Panc1 (cell line): Measurements from ENCODE around the gene CISD2. TPM values are rescaled to one million over a fixed set of nuclear protein-coding genes. Genes with fewer than 3 reads are reported as not detected.
"Not testable (repeated sequence)": the region's sequence is repeated elsewhere in the genome, so short reads cannot be mapped to it uniquely, and the experiment has no call there.

Experiments
- ATAC-seq: fragments of 200-7000 bp; cut with Tn5 transposase; 2 replicates; pipeline ENCODE4 v1.9.1; 2020; ENCODE audit warnings: mild to moderate bottlenecking, moderate library complexity
- BruUV-seq: library from RNA; stranded (reverse); fragments of 400-500 nt; replicated peaks from 2 replicates; lab custom pipeline; 2021; lab: Mats Ljungman, UMichigan
- CTCF ChIA-PET: fragments of 300-600 bp; sonication (Branson Sonifier 250); formaldehyde crosslinking; loops from one replicate; lab custom pipeline; 2022; ENCODE audit warnings: antibody characterized with exemption; lab: Charles Lee
- POLR2A ChIA-PET: fragments of 300-600 bp; sonication (Branson Sonifier 250); formaldehyde crosslinking; loops from one replicate; lab custom pipeline; 2022; ENCODE audit warnings: antibody characterized with exemption; lab: Charles Lee
- DNase-seq: peaks from one replicate; pipeline ENCODE4 v3.0.0-alpha.2; 2010; ENCODE audit warnings: low read depth, low spot score
- H3K27ac ChIP-seq: 2 replicates; pipeline ENCODE4 v1.5.1; 2011; ENCODE audit warnings: mild to moderate bottlenecking, low read length, inconsistent platforms
- H3K27me3 ChIP-seq: fragments of 200-500 bp; sonication (Bioruptor generic); 2 replicates; pipeline ENCODE4 v1.6.0; 2014; ENCODE audit warnings: low read length, inconsistent platforms; ENCODE audit not compliant: control insufficient read depth, insufficient read depth
- H3K36me3 ChIP-seq: fragments of 200-500 bp; sonication (Bioruptor generic); 2 replicates; pipeline ENCODE4 v1.5.1; 2014; ENCODE audit warnings: inconsistent platforms, mild to moderate bottlenecking, low read length, moderate library complexity; ENCODE audit not compliant: control insufficient read depth, insufficient read depth
- H3K4me1 ChIP-seq: 2 replicates; pipeline ENCODE4 v1.5.1; 2011; ENCODE audit warnings: inconsistent platforms, mild to moderate bottlenecking, low read length, moderate library complexity; ENCODE audit not compliant: control insufficient read depth, insufficient read depth
- H3K4me3 ChIP-seq, 2 experiments: 2 replicates each; pipeline ENCODE4 v1.5.1; 2011 to 2012; ENCODE audit warnings: low read depth in 2 of 2, low read length in 2 of 2, mild to moderate bottlenecking in 2 of 2, inconsistent platforms in 1 of 2, moderate library complexity in 1 of 2
- H3K9me3 ChIP-seq: fragments of 200-500 bp; sonication (Bioruptor generic); 2 replicates; pipeline ENCODE4 v1.5.1; 2014; ENCODE audit warnings: low read depth, mild to moderate bottlenecking, inconsistent platforms, low read length, moderate library complexity; ENCODE audit not compliant: control insufficient read depth, insufficient read depth
- POLR2AphosphoS5 ChIP-seq: IDR thresholded peaks from 2 replicates; pipeline ENCODE4 v1.6.1; 2012; ENCODE audit warnings: mild to moderate bottlenecking, low read depth, low read length, moderate library complexity
- REST ChIP-seq, 2 experiments: IDR thresholded peaks; 2 replicates each; pipeline ENCODE4 v1.6.1; 2011 to 2012; ENCODE audit warnings: low read depth in 2 of 2, control low read depth in 1 of 2, low read length in 1 of 2, mild to moderate bottlenecking in 1 of 2, moderate library complexity in 1 of 2; ENCODE audit not compliant: insufficient read depth in 1 of 2
- SIN3A ChIP-seq: IDR thresholded peaks from 2 replicates; pipeline ENCODE4 v1.6.1; 2012; ENCODE audit warnings: low read depth, mild to moderate bottlenecking, low read length, moderate library complexity, borderline replicate concordance; ENCODE audit not compliant: insufficient read depth
- TCF7L2 ChIP-seq: IDR thresholded peaks from 2 replicates; pipeline ENCODE4 v1.6.1; 2011; ENCODE audit warnings: mild to moderate bottlenecking, low read depth, low read length, inconsistent platforms
- in situ Hi-C: cut with HindIII; loops from 2 replicates; pipeline ENCODE4 v1.10.0; 2016; ENCODE audit warnings: low sequenced_read_pairs, low pct_unique_long_range_greater_than_20kb
- intact Hi-C: fragments of 100-400 bp; cut with micrococcal nuclease; formaldehyde crosslinking; loops from one replicate; pipeline ENCODE4 v1.10.0; 2022; ENCODE audit not compliant: unreplicated experiment
- total RNA-seq: library from RNA; stranded (reverse); gene quantifications from one replicate; pipeline ENCODE4 v1.2.1, GENCODE V29; 2021; ENCODE audit not compliant: unreplicated experiment
- TF ChIP-seq, protein P1 (sequence below): fragments of 450-650 bp; IDR thresholded peaks from 2 replicates; pipeline ENCODE4 v1.5.1; 2017; ENCODE audit warnings: mild to moderate bottlenecking

The CISD2 gene
- total RNA-seq, 1 experiment from 2014 or later = 39.0 TPM

DNA sequence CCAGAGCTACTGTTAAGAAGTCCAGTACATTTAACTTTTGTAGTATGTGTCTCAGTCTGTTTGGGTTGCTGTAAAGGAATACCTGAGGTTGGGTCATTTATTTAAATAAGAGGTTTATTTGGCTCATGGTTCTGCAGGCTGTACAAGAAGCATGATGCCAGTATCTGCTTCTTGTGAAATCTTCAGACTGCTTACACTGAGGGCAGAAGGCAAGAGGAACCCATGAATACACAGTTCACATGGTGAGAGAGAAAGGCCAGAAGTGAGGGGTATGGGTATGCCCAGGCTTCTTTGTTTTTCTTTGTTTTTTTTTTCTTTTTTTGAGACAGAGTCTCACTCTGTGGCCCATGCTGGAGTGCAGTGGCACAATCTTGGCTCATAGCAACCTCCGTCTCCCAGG, 6.0 kb upstream of the CISD2 start:
- H3K9me3 ChIP-seq = peaks cover 6% of the 10 kb centered on the region; the same call in 1 of the 2 replicates

GRCh38 chr4:102865327-102865726, 3.5 kb upstream of the CISD2 start:
- H3K9me3 ChIP-seq, POLR2A ChIA-PET, H3K4me1 ChIP-seq, H3K27me3 ChIP-seq, ATAC-seq, BruUV-seq, H3K27ac ChIP-seq, DNase-seq, H3K4me3 ChIP-seq, in situ Hi-C loops, CTCF ChIA-PET, H3K36me3 ChIP-seq: not testable (repeated sequence)
- intact Hi-C loops = loop anchor here (5.0 kb wide), 1 partner anchor 33 kb away; no protein-coding TSS in a partner anchor

More for the DNA sequence above, 6.0 kb upstream of the CISD2 start:
- Histone ChIP-seq H3K27ac (no peak overlapping the region), H3K4me1 (peaks cover 4% of the 10 kb centered on the region; the same call in 1 of the 2 replicates), H3K4me3 (no peak overlapping the region), H3K36me3 (no peaks in the 10 kb centered on the region; the same call in 1 of the 2 replicates), H3K27me3 (no peaks in the 10 kb centered on the region)
- intact Hi-C loops (no loop called here), in situ Hi-C loops (no loop called here)
- CTCF ChIA-PET = no interaction called here
- TF ChIP-seq SIN3A (no peak), REST (IDR thresholded peaks at IDR 0.05; ENCODE audit: insufficient read depth in 1 of 2, low read depth in 2 of 2, low read length in 1 of 2) (no peak), POLR2AphosphoS5 (no peak), TCF7L2 (no peak)
- TF ChIP-seq, protein P1, sequence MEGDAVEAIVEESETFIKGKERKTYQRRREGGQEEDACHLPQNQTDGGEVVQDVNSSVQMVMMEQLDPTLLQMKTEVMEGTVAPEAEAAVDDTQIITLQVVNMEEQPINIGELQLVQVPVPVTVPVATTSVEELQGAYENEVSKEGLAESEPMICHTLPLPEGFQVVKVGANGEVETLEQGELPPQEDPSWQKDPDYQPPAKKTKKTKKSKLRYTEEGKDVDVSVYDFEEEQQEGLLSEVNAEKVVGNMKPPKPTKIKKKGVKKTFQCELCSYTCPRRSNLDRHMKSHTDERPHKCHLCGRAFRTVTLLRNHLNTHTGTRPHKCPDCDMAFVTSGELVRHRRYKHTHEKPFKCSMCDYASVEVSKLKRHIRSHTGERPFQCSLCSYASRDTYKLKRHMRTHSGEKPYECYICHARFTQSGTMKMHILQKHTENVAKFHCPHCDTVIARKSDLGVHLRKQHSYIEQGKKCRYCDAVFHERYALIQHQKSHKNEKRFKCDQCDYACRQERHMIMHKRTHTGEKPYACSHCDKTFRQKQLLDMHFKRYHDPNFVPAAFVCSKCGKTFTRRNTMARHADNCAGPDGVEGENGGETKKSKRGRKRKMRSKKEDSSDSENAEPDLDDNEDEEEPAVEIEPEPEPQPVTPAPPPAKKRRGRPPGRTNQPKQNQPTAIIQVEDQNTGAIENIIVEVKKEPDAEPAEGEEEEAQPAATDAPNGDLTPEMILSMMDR = no peak
- POLR2A ChIA-PET = no interaction called here
- no TSS peak for BruUV-seq
- ATAC-seq = no peak
- DNase-seq = no peak

GRCh38 chr4:102867278-102868152, 1.3 kb upstream of the CISD2 start:
- Histone ChIP-seq H3K4me3 (peak overlapping the region; percentile 80 to 82), H3K27ac (peak overlapping the region; percentile 95)
- in situ Hi-C loops = no loop called here

More at GRCh38 chr4:102867278-102868152, 1.3 kb upstream of the CISD2 start:
- ATAC-seq (no peak), DNase-seq (no peak)
- POLR2A ChIA-PET = interaction anchor here (0.6 to 2.4 kb wide), 3 partner anchors 27 to 978 kb away, joined by 6 to 23 read pairs (median 7); partner anchors contain the start of gene UBE2D3
- Histone ChIP-seq H3K36me3 (peaks cover 4% of the 10 kb centered on the region; the same call in 1 of the 2 replicates), H3K9me3 (no peaks in the 10 kb centered on the region), H3K4me1 (peaks cover 12% of the 10 kb centered on the region), H3K27me3 (no peaks in the 10 kb centered on the region)
- TF ChIP-seq REST (IDR thresholded peaks at IDR 0.05; ENCODE audit: insufficient read depth in 1 of 2, low read depth in 2 of 2, low read length in 1 of 2) (no peak), SIN3A (no peak), TCF7L2 (no peak), POLR2AphosphoS5 (no peak)
- BruUV-seq = no TSS peak
- CTCF ChIA-PET = no interaction called here
- intact Hi-C loops = loop anchor here (5.0 kb wide), 1 partner anchor 35 kb away; no protein-coding TSS in a partner anchor
